ENCODE measurements around the gene ANK3.

ANK3 gene

GRCh38 chr10:60305380-60305892, 84.2 kb downstream of the ANK3 start:
- TF ChIP-seq FOXP2 (optimal IDR thresholded peaks at IDR 0.05; ENCODE audit: borderline replicate concordance, extremely low read depth, extremely low read length, insufficient read depth) (no peak), POLR2AphosphoS5 (IDR thresholded peaks at IDR 0.05; ENCODE audit: low read depth, low read length) (peak; percentile 53; the same call in 1 of the 2 replicates), SIN3A (IDR thresholded peaks at IDR 0.05; ENCODE audit: borderline replicate concordance, insufficient read depth, low read length) (peak; percentile 40; the same call in 1 of the 2 replicates), REST (IDR thresholded peaks at IDR 0.05; ENCODE audit: insufficient read depth in 1 of 2, low read depth in 2 of 2, low read length in 2 of 2) (0 out of 4 replicates have a peak, but pooled peaks of 1 of the 2 experiments have one; percentile 41), TAF1 (IDR thresholded peaks at IDR 0.05; ENCODE audit: borderline replicate concordance, insufficient read depth, low read length) (peak; percentile 58; the same call in 1 of the 2 replicates)

GRCh38 chr10:60304829-60305379, 84.8 kb downstream of the ANK3 start:
- TF ChIP-seq FOXP2 (optimal IDR thresholded peaks at IDR 0.05; ENCODE audit: borderline replicate concordance, extremely low read depth, extremely low read length, insufficient read depth) (no peak), POLR2AphosphoS5 (IDR thresholded peaks at IDR 0.05; ENCODE audit: low read depth, low read length) (no peak), TAF1 (IDR thresholded peaks at IDR 0.05; ENCODE audit: borderline replicate concordance, insufficient read depth, low read length) (no peak), SIN3A (IDR thresholded peaks at IDR 0.05; ENCODE audit: borderline replicate concordance, insufficient read depth, low read length) (no peak), REST (IDR thresholded peaks at IDR 0.05; ENCODE audit: insufficient read depth in 1 of 2, low read depth in 2 of 2, low read length in 2 of 2) (no peak)

GRCh38 chr10:60303778-60304177, 85.9 kb downstream of the ANK3 start:
- TF ChIP-seq POLR2AphosphoS5 (IDR thresholded peaks at IDR 0.05; ENCODE audit: low read depth, low read length): no peak
- no peak for TF ChIP-seq TAF1 (IDR thresholded peaks at IDR 0.05; ENCODE audit: borderline replicate concordance, insufficient read depth, low read length)
- no peak for TF ChIP-seq REST (IDR thresholded peaks at IDR 0.05; ENCODE audit: insufficient read depth in 1 of 2, low read depth in 2 of 2, low read length in 2 of 2)
- TF ChIP-seq FOXP2 (optimal IDR thresholded peaks at IDR 0.05; ENCODE audit: borderline replicate concordance, extremely low read depth, extremely low read length, insufficient read depth): no peak
- TF ChIP-seq SIN3A (IDR thresholded peaks at IDR 0.05; ENCODE audit: borderline replicate concordance, insufficient read depth, low read length): no peak

DNA sequence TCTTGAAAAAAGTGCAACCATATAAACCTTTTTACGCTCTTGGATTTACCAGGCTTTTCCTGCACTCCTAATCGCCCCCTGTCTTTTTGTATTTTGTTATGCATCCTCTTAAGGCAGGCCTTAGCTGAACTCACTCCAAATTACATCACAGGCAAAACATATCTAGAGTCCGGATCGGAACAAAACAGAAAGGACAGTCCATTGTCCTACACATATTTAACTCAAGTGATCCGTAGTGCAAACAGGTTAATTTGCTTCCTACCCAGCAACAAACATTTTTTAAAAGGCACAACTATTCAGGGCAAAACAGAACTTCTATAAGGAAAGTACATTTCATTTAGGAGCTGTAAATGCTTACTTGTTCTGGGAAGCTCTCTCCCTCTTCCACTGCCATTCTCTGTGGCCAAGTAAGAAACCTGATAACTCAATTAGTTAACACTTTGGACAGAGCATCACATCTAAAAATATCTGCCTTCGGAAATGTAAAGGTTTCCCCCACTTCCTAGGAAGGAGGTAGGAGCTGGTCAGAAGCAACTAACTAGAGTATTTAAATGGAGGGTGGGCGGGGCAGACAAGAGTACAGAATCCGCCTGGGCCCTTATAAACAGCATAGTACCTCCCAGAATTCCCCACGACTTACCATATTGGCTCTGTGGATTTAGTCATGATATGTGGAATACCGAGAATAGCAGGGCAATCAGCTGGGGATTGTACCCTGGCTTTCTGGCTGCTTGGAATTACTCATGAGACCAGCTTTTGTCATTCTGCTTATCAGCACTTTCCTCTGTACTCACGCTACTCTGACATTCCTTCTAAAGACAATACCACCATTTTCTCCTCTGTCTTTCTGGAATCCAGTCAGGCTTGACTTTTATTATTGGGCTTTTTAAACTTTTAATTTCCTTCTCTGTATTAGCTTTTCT, 89.5 kb downstream of the ANK3 start:
- no peak for TF ChIP-seq TAF1 (IDR thresholded peaks at IDR 0.05; ENCODE audit: borderline replicate concordance, insufficient read depth, low read length)

DNA sequence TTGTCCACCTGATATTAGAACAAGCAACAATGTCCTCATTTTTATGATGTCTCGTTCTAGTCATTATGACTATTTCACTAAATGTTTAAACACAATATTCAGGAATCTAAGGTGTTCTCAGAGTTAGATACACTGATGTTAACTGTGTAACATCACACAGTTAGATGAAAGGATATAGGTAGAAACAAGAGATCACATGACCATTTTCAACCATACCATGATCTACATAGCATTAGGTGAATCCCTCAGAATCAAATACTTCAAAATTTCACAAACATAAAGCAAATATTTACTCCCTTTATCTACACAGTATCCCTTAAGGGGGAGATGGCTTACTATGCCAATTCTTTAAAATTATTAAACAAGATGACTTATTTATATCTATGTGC, 90.3 kb downstream of the ANK3 start:
- no peak for TF ChIP-seq FOXP2 (optimal IDR thresholded peaks at IDR 0.05; ENCODE audit: borderline replicate concordance, extremely low read depth, extremely low read length, insufficient read depth)
- TF ChIP-seq POLR2AphosphoS5 (IDR thresholded peaks at IDR 0.05; ENCODE audit: low read depth, low read length): no peak
- TF ChIP-seq REST (IDR thresholded peaks at IDR 0.05; ENCODE audit: insufficient read depth in 1 of 2, low read depth in 2 of 2, low read length in 2 of 2): no peak
- no peak for TF ChIP-seq TAF1 (IDR thresholded peaks at IDR 0.05; ENCODE audit: borderline replicate concordance, insufficient read depth, low read length)
- no peak for TF ChIP-seq SIN3A (IDR thresholded peaks at IDR 0.05; ENCODE audit: borderline replicate concordance, insufficient read depth, low read length)
